Measurements from ENCODE around the gene CACNA1S.

Gene CACNA1S

GRCh38 chr1:201128476-201128875 is 16.2 kb upstream of the CACNA1S start:
- no peaks in the 10 kb centered on the region for H3K9me3 ChIP-seq (ENCODE audit: control insufficient read depth, low read length)
- H3K36me3 ChIP-seq (ENCODE audit: control insufficient read depth, insufficient read depth, low read length): peaks cover 3% of the 10 kb centered on the region
- 93 to 98% methylated on average over 4 to 7 of the region's 9 CpGs for WGBS, 2 experiments (ENCODE audit: insufficient coverage in 2 of 2)
- H3K4me3 ChIP-seq (ENCODE audit: extremely low read depth, insufficient read depth, low read length, poor library complexity, severe bottlenecking): no peak overlapping the region
- H3K27ac ChIP-seq (ENCODE audit: low read depth, low read length, severe bottlenecking): no peak overlapping the region
- H3K4me1 ChIP-seq (ENCODE audit: control insufficient read depth, insufficient read depth, low read length, poor library complexity, severe bottlenecking): no peaks in the 10 kb centered on the region

- Histone ChIP-seq H3K9me3 (ENCODE audit: control insufficient read depth, low read length) (no peaks in the 10 kb centered on the region), H3K27ac (ENCODE audit: low read depth, low read length, severe bottlenecking) (no peak overlapping the region), H3K4me3 (ENCODE audit: extremely low read depth, insufficient read depth, low read length, poor library complexity, severe bottlenecking) (no peak overlapping the region), H3K4me1 (ENCODE audit: control insufficient read depth, insufficient read depth, low read length, poor library complexity, severe bottlenecking) (no peaks in the 10 kb centered on the region), H3K36me3 (ENCODE audit: control insufficient read depth, insufficient read depth, low read length) (no peaks in the 10 kb centered on the region)
- WGBS, 2 experiments (ENCODE audit: insufficient coverage in 2 of 2): 89 to 90% methylated on average over 10 to 15 of the region's 17 CpGs
Measured at GRCh38 chr1:201127755-201128455, 15.7 kb upstream of the CACNA1S start.

GRCh38 chr1:201126832-201127754 is 14.9 kb upstream of the CACNA1S start, which contains the start of gene ASCL5:
Gene ASCL5, minus strand, starts transcription at chr1:201127184. Its CDS starts 11,812 bp downstream, at chr1:201115372.
- Histone ChIP-seq H3K9me3 (ENCODE audit: control insufficient read depth, low read length) (no peaks in the 10 kb centered on the region), H3K4me1 (ENCODE audit: control insufficient read depth, insufficient read depth, low read length, poor library complexity, severe bottlenecking) (no peaks in the 10 kb centered on the region), H3K36me3 (ENCODE audit: control insufficient read depth, insufficient read depth, low read length) (no peaks in the 10 kb centered on the region), H3K4me3 (ENCODE audit: extremely low read depth, insufficient read depth, low read length, poor library complexity, severe bottlenecking) (no peak within 1 kb of the TSS), H3K27ac (ENCODE audit: low read depth, low read length, severe bottlenecking) (no peak within 1 kb of the TSS)
- 79 to 80% methylated on average over 16 to 21 of the region's 24 CpGs for WGBS, 2 experiments (ENCODE audit: insufficient coverage in 2 of 2)

- Histone ChIP-seq H3K4me3 (ENCODE audit: extremely low read depth, insufficient read depth, low read length, poor library complexity, severe bottlenecking) (no peak overlapping the region), H3K9me3 (ENCODE audit: control insufficient read depth, low read length) (no peaks in the 10 kb centered on the region), H3K27ac (ENCODE audit: low read depth, low read length, severe bottlenecking) (no peak overlapping the region), H3K36me3 (ENCODE audit: control insufficient read depth, insufficient read depth, low read length) (no peaks in the 10 kb centered on the region), H3K4me1 (ENCODE audit: control insufficient read depth, insufficient read depth, low read length, poor library complexity, severe bottlenecking) (no peaks in the 10 kb centered on the region)
- WGBS, 2 experiments (ENCODE audit: insufficient coverage in 2 of 2): 90 to 100% methylated on average over 1 to 3 of the region's 3 CpGs
Measured at GRCh38 chr1:201126463-201126831, 14.2 kb upstream of the CACNA1S start.

GRCh38 chr1:201125800-201126199 is 13.6 kb upstream of the CACNA1S start:
- Histone ChIP-seq H3K4me1 (ENCODE audit: control insufficient read depth, insufficient read depth, low read length, poor library complexity, severe bottlenecking) (no peaks in the 10 kb centered on the region), H3K27ac (ENCODE audit: low read depth, low read length, severe bottlenecking) (no peak overlapping the region), H3K4me3 (ENCODE audit: extremely low read depth, insufficient read depth, low read length, poor library complexity, severe bottlenecking) (no peak overlapping the region), H3K36me3 (ENCODE audit: control insufficient read depth, insufficient read depth, low read length) (no peaks in the 10 kb centered on the region), H3K9me3 (ENCODE audit: control insufficient read depth, low read length) (no peaks in the 10 kb centered on the region)
- WGBS, 2 experiments (ENCODE audit: insufficient coverage in 2 of 2): 100% methylated on average over 2 of the region's 7 CpGs; no CpG with 5 or more reads in 1 of the 2 experiments

GRCh38 chr1:201125019-201125418 is 12.8 kb upstream of the CACNA1S start:
- H3K27ac ChIP-seq (ENCODE audit: low read depth, low read length, severe bottlenecking): no peak overlapping the region
- H3K9me3 ChIP-seq (ENCODE audit: control insufficient read depth, low read length): no peaks in the 10 kb centered on the region
- H3K36me3 ChIP-seq (ENCODE audit: control insufficient read depth, insufficient read depth, low read length): no peaks in the 10 kb centered on the region
- H3K4me1 ChIP-seq (ENCODE audit: control insufficient read depth, insufficient read depth, low read length, poor library complexity, severe bottlenecking): no peaks in the 10 kb centered on the region
- H3K4me3 ChIP-seq (ENCODE audit: extremely low read depth, insufficient read depth, low read length, poor library complexity, severe bottlenecking): no peak overlapping the region
- 89 to 93% methylated on average over 6 to 9 of the region's 9 CpGs for WGBS, 2 experiments (ENCODE audit: insufficient coverage in 2 of 2)

- H3K9me3 ChIP-seq (ENCODE audit: control insufficient read depth, low read length): no peaks in the 10 kb centered on the region
- no peak overlapping the region for H3K4me3 ChIP-seq (ENCODE audit: extremely low read depth, insufficient read depth, low read length, poor library complexity, severe bottlenecking)
- no peaks in the 10 kb centered on the region for H3K4me1 ChIP-seq (ENCODE audit: control insufficient read depth, insufficient read depth, low read length, poor library complexity, severe bottlenecking)
- H3K27ac ChIP-seq (ENCODE audit: low read depth, low read length, severe bottlenecking): no peak overlapping the region
- no peaks in the 10 kb centered on the region for H3K36me3 ChIP-seq (ENCODE audit: control insufficient read depth, insufficient read depth, low read length)
- WGBS, 2 experiments (ENCODE audit: insufficient coverage in 2 of 2): 67 to 100% methylated on average over 1 of the region's 1 CpG
Measured at GRCh38 chr1:201123866-201124265, 11.6 kb upstream of the CACNA1S start.

GRCh38 chr1:201122321-201122957 is 10.2 kb upstream of the CACNA1S start:
- no peak overlapping the region for H3K27ac ChIP-seq (ENCODE audit: low read depth, low read length, severe bottlenecking)
- WGBS, 2 experiments (ENCODE audit: insufficient coverage in 2 of 2): 70 to 82% methylated on average over 5 to 6 of the region's 10 CpGs
- no peaks in the 10 kb centered on the region for H3K4me1 ChIP-seq (ENCODE audit: control insufficient read depth, insufficient read depth, low read length, poor library complexity, severe bottlenecking)
- no peaks in the 10 kb centered on the region for H3K36me3 ChIP-seq (ENCODE audit: control insufficient read depth, insufficient read depth, low read length)
- H3K9me3 ChIP-seq (ENCODE audit: control insufficient read depth, low read length): no peaks in the 10 kb centered on the region
- H3K4me3 ChIP-seq (ENCODE audit: extremely low read depth, insufficient read depth, low read length, poor library complexity, severe bottlenecking): no peak overlapping the region

GRCh38 chr1:201119206-201120197 is 7.3 kb upstream of the CACNA1S start:
- 25 to 26% methylated on average over 10 to 11 of the region's 14 CpGs for WGBS, 2 experiments (ENCODE audit: insufficient coverage in 2 of 2)
- H3K4me1 ChIP-seq (ENCODE audit: control insufficient read depth, insufficient read depth, low read length, poor library complexity, severe bottlenecking): no peaks in the 10 kb centered on the region
- no peaks in the 10 kb centered on the region for H3K36me3 ChIP-seq (ENCODE audit: control insufficient read depth, insufficient read depth, low read length)
- H3K4me3 ChIP-seq (ENCODE audit: extremely low read depth, insufficient read depth, low read length, poor library complexity, severe bottlenecking): no peak overlapping the region
- H3K9me3 ChIP-seq (ENCODE audit: control insufficient read depth, low read length): no peaks in the 10 kb centered on the region
- no peak overlapping the region for H3K27ac ChIP-seq (ENCODE audit: low read depth, low read length, severe bottlenecking)

- Histone ChIP-seq H3K27ac (ENCODE audit: low read depth, low read length, severe bottlenecking) (no peak overlapping the region), H3K4me3 (ENCODE audit: extremely low read depth, insufficient read depth, low read length, poor library complexity, severe bottlenecking) (no peak overlapping the region), H3K4me1 (ENCODE audit: control insufficient read depth, insufficient read depth, low read length, poor library complexity, severe bottlenecking) (peaks cover 3% of the 10 kb centered on the region), H3K36me3 (ENCODE audit: control insufficient read depth, insufficient read depth, low read length) (no peaks in the 10 kb centered on the region), H3K9me3 (ENCODE audit: control insufficient read depth, low read length) (no peaks in the 10 kb centered on the region)
- 92 to 100% methylated on average over 1 to 2 of the region's 2 CpGs for WGBS, 2 experiments (ENCODE audit: insufficient coverage in 2 of 2)
Measured at GRCh38 chr1:201116091-201116490, 3.9 kb upstream of the CACNA1S start.
